RCC 7860 (cell line): ENCODE results near the gene CLDN20.
"Not testable (repeated sequence)": the region's sequence is repeated elsewhere in the genome, so short reads cannot be mapped to it uniquely, and the experiment has no call there.

ENCODE experiments used
- DNase-seq: peaks from one replicate; pipeline ENCODE4 v3.0.0-alpha.2; 2015; ENCODE audit warnings: low spot score
- FAIRE-seq: peaks from 2 replicates; lab custom pipeline; 2012; peaks lifted over from hg19 to GRCh38; lab: Jason Lieb, UNC

The CLDN20 gene

GRCh38 chr6:155263373-155264063 lies at the start of gene CLDN20:
CLDN20 (plus strand) TSS chr6:155264013; CDS start chr6:155275720, 11,707 bp downstream.
- FAIRE-seq = no peak
- DNase-seq = no peak

DNA sequence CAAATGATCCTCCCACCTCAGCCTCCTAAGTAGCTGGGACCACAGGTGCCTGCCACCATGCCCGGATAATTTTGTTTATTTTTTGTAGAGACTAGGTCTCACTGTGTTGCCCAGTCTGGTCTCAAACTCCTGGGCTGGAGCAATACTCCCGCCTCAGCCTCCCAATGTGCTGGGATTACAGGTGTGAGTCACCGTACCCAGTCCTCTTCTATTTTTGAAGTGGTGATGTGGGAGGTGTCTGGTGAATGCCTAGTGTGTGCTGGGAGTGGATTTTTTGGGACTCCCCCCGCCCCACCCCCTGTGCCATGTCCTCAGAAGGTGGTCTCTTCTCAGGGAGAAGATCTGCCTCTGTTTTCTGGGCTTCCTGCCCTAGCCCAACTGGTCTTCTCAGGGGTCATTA lies 47.9 kb upstream of the CLDN20 start:
- no peak for FAIRE-seq
- no peak for DNase-seq

- DNase-seq = no peak
- FAIRE-seq = no peak
Observed at GRCh38 chr6:155216312-155217046, 47.3 kb upstream of the CLDN20 start.

DNA sequence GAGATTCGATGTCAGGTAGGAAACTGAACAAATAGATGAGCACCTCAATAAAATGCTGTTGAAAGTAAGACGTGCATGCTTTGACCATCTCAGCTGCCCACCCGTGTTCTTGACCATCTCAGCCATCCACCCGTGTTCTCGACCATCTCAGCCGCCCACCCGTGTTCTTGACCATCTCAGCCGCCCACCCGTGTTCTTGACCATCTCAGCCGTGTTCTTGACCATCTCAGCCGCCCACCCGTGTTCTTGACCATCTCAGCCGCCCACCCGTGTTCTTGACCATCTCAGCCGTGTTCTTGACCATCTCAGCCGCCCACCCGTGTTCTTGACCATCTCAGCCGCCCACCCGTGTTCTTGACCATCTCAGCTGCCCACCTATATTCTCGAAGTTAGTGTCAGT lies 45.1 kb upstream of the CLDN20 start:
- not testable (repeated sequence) for FAIRE-seq, DNase-seq

DNA sequence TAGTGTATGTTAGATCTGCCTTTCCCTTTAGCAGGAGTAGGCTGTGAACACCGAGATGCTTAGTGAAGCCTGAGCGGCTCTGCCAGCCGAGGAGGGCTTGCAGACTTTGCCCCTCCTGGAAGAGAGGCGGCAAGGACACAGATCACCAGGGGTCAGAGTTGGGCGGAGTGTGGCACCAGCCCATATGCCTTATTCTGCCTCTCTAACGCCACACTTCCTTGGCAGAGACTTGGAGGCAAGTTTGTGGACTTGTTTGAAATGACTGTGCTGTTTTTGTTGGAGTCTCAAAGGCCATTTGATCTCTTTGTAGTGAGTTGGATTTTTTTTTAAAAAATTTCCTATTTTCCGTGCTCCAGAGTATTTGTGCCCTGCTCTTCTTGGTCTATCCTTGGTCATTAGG lies 44.5 kb upstream of the CLDN20 start:
- FAIRE-seq (no peak), DNase-seq (no peak)

- no peak for FAIRE-seq
- no peak for DNase-seq
Observed at GRCh38 chr6:155219858-155220301, 43.9 kb upstream of the CLDN20 start.

DNA sequence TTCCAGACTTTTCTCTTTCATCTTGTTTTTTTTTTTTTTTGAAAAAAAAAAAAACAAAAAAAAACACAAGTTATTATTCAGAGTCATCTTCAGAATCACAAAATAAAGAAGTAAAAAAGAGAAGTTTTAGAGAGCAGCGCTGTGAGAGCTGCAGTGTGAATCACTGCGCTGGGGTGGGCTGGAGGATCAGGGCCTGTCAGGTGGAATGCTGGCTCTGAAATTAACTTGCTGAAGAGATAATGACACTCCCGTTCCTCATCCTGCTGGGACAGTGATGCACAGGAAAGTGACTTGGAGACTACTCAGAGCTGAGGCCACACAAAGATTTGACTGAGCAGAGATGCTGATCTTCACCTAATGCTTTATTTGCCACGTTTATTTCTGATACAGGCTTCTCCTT lies 42.7 kb upstream of the CLDN20 start:
- DNase-seq = no peak
- no peak for FAIRE-seq

GRCh38 chr6:155222506-155222905 lies 41.3 kb upstream of the CLDN20 start:
- FAIRE-seq (no peak), DNase-seq (no peak)

DNA sequence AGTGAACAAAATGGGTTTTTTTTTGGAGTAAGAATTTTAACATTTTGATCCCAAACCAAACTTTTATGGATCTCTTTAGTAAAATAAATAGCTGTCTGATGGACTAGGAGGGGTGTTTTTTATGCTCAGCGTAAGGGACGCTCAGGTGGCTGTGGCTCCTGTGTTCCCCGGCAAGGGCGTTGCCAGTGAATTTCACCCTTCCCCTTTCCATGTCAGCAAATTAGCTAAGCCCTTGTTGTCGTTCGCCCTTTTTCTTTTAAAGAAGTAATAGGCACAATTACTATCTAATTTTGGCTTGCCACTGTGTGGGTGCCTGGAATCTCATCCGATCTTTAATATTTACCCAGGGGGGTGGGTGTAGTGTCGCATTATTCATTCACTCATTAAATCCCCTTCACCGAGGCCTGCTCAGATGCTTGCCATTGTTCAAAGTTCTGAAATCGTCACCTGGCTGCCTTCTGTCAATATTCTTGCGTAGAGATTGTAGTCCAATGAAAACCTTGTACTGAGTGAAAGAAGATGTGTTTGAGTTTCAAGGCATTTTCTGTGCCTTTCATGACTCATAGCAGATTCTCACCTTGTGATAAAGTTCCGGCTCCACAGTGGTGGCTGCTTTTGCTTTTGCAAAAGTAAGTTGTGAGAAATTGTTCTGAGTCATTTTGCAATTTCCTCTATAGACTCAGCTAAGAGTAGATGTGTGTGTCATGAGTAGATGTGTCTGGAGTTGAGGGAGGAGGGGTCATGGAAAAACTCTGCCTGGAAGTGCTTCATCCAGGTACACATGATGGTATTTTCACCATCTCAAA lies 40.0 kb upstream of the CLDN20 start:
- peak; percentile 85 for FAIRE-seq
- peak; percentile 82 for DNase-seq

DNA sequence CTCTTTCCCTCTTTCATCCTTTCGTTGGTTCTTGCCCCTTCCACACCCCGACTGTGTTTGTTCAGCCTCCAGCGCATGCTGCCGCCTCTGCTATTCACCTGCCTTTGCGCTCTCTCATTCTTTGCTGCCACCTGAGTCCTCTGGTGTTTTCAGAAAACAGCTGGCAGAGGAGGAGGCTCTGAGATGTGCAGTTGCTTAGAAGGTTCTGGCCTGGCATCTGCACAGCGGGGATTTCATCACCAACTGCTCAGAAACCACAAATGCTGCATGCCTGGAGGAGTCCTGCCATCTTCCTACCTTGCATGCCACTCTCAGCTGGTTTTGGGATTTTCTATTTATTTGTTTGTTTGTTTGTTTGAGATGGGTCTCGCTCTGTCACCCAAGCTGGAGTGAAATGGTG lies 39.2 kb upstream of the CLDN20 start:
- FAIRE-seq = no peak
- no peak for DNase-seq

DNA sequence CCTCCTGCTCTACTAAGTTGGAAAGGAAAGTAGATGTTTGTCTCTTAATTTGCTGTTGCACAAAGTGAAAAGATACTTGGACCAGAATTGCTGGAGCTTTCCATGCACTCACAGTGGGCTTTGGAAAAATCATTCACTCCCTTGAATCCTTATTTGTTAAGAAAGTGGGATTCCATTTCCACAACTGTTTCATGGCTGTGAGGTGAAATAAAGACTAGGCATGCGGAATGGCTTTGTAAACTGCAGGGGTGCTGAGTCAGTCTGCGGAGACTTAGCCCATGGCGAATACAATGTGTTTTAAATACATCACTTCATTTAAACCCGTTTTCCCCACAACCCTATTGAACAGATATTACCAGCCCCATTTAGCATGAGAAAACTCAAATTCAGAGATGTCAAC lies 36.8 kb upstream of the CLDN20 start:
- FAIRE-seq = no peak

GRCh38 chr6:155228546-155229166 lies 35.2 kb upstream of the CLDN20 start:
- FAIRE-seq (no peak), DNase-seq (no peak)

More for the DNA sequence above, 36.8 kb upstream of the CLDN20 start:
- DNase-seq = no peak

DNA sequence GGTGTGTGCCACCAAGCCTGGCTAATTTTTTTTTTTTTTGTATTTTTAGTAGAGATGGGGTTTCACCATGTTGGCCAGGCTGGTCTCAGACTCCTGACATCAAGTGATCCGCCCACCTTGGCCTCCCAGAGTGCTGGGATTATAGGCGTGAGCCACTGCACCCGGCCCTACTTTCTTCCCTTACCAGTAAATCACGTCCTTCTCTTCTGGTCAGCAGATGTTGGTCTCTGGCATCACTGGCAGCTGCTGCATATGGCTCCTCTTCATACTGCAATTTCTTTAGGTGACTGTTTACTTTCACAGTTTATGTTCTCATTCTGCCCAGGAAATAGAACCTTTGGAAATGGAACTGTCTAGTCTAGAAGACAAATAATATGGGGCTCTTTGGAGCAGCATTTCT lies 32.8 kb upstream of the CLDN20 start:
- FAIRE-seq, DNase-seq: not testable (repeated sequence)

DNA sequence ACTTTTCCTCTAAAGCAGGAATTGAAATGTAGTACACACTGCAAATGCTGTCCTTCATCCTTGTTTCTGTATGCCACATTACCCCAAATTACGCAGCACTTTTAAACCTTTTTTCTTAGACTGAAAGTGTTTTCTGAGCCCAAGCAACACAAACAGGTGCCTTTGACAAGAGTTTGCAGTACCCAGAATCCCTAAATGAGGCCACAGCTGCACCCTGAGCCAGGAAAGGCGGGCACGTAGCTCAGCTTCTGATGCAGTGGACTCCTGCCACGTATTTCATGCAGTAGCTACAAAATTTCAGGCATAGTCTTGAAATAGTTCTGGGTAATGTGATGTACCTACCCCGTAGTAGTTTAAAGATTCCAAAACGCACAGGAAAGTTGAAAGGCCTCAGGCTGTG lies 31.0 kb upstream of the CLDN20 start:
- no peak for FAIRE-seq

GRCh38 chr6:155234167-155234566 lies 29.6 kb upstream of the CLDN20 start:
- FAIRE-seq = no peak
- DNase-seq = no peak

More for the DNA sequence above, 31.0 kb upstream of the CLDN20 start:
- no peak for DNase-seq

DNA sequence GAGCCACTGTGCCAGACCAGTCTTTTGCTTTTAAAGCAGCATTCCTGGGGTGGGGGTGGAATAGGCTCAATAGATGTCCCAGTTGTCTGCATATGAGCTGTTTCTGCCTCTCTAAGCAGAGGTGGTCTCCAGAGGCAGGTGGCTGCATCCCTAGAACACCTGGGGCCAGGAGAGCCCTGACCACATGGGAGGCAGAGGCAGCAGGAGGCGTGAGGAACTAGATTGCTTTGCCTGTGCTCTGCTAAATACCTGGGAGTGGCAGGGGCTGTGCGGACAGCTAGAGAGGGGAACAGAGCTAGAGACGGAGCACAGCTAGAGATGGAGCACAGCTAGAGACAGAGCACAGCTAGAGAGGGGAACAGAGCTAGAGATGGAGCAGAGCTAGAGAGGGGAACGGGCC lies 29.1 kb upstream of the CLDN20 start:
- no peak for DNase-seq
- FAIRE-seq = no peak

DNA sequence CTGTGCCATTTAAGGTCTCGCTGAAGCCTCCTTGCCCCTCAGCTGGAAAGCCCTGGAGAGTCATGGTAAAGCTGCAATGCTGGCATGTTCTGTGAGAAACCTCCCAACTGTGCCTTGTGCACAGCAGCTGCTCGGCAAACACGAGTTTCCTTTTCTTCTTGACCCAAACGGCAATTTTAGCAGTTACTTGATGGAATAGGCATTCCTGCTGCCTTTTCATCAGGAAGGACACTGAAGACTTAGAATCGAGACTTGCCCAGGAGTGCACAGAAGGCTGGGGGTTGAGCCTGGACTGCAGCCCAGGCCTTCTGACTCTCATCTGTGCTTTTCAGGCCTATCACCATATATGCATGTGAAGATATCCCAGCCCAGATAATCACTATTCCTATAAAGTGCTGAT lies 28.7 kb upstream of the CLDN20 start:
- FAIRE-seq (no peak), DNase-seq (no peak)

GRCh38 chr6:155237613-155238012 lies 26.2 kb upstream of the CLDN20 start:
- no peak for DNase-seq
- FAIRE-seq = no peak

- FAIRE-seq (no peak), DNase-seq (no peak)
Observed at GRCh38 chr6:155240905-155241600, 22.8 kb upstream of the CLDN20 start.

- DNase-seq = no peak
- no peak for FAIRE-seq
Observed at GRCh38 chr6:155241966-155242365, 21.8 kb upstream of the CLDN20 start.
